Mesenchymal stem cell (in vitro differentiated cells and primary cell): ENCODE data around the gene MRC2.
"Not testable (repeated sequence)": the region's sequence is repeated elsewhere in the genome, so short reads cannot be mapped to it uniquely, and the experiment has no call there.

Experiments
- DNase-seq: peaks from one replicate; pipeline ENCODE4 v3.0.0-alpha.2; 2013
- H2AFZ ChIP-seq: one replicate; pipeline ENCODE4 v1.6.1; 2013; ENCODE audit warnings: low read depth, mild to moderate bottlenecking, control low read depth, inconsistent platforms, low read length, moderate library complexity
- H2AK5ac ChIP-seq: 2 replicates; pipeline ENCODE4 v1.6.1; 2013; ENCODE audit warnings: low read length, moderate library complexity, mild to moderate bottlenecking, inconsistent platforms; ENCODE audit not compliant: severe bottlenecking
- H2BK120ac ChIP-seq: one replicate; pipeline ENCODE4 v1.6.1; 2013; ENCODE audit warnings: low read depth, mild to moderate bottlenecking, inconsistent platforms, low read length, moderate library complexity
- H2BK12ac ChIP-seq, 2 experiments: one replicate each; pipeline ENCODE4 v1.6.1; 2013; ENCODE audit warnings: inconsistent platforms in 2 of 2, low read length in 2 of 2, mild to moderate bottlenecking in 2 of 2, moderate library complexity in 2 of 2, control low read depth in 1 of 2
- H2BK15ac ChIP-seq: one replicate; pipeline ENCODE4 v1.6.1; 2013; ENCODE audit warnings: mild to moderate bottlenecking, low read depth, inconsistent platforms; ENCODE audit not compliant: poor library complexity, severe bottlenecking
- H2BK5ac ChIP-seq: 2 replicates; pipeline ENCODE4 v1.6.1; 2013; ENCODE audit warnings: low read depth, mild to moderate bottlenecking, low read length, control low read depth, inconsistent platforms; ENCODE audit not compliant: poor library complexity, severe bottlenecking
- H3K14ac ChIP-seq, 2 experiments: one replicate each; pipeline ENCODE4 v1.6.1; 2013; ENCODE audit warnings: inconsistent platforms in 2 of 2, low read length in 2 of 2, control low read depth in 1 of 2, mild to moderate bottlenecking in 1 of 2, moderate library complexity in 1 of 2
- H3K18ac ChIP-seq, 2 experiments: one replicate each; pipeline ENCODE4 v1.6.1; 2013; ENCODE audit warnings: inconsistent platforms in 2 of 2, low read length in 2 of 2, control low read depth in 1 of 2, low read depth in 1 of 2, mild to moderate bottlenecking in 1 of 2
- H3K23ac ChIP-seq, 2 experiments: one replicate each; pipeline ENCODE4 v1.6.1; 2013; ENCODE audit warnings: inconsistent platforms in 2 of 2, low read length in 2 of 2, mild to moderate bottlenecking in 2 of 2, moderate library complexity in 2 of 2, control low read depth in 1 of 2
- H3K27ac ChIP-seq: 2 replicates; pipeline ENCODE4 v1.5.1; 2013; ENCODE audit warnings: mild to moderate bottlenecking, moderate library complexity, low read length, control low read depth, inconsistent platforms; ENCODE audit not compliant: poor library complexity, severe bottlenecking
- H3K27me3 ChIP-seq, 2 experiments: 2 replicates each; pipeline versions ENCODE4 v1.6.1 to v1.7.0; 2013; ENCODE audit warnings: low read length in 2 of 2, mild to moderate bottlenecking in 2 of 2, moderate library complexity in 2 of 2, control low read depth in 1 of 2, inconsistent platforms in 1 of 2; ENCODE audit not compliant: control insufficient read depth in 1 of 2, insufficient read depth in 1 of 2
- H3K36me3 ChIP-seq, 2 experiments: 2 replicates each; pipeline versions ENCODE4 v1.6.1 to v1.7.0; 2013; ENCODE audit warnings: low read length in 2 of 2, control low read depth in 1 of 2, inconsistent platforms in 1 of 2, low read depth in 1 of 2, mild to moderate bottlenecking in 1 of 2; ENCODE audit not compliant: insufficient read depth in 2 of 2, control insufficient read depth in 1 of 2
- H3K4ac ChIP-seq, 2 experiments: one replicate each; pipeline ENCODE4 v1.6.1; 2013; ENCODE audit warnings: inconsistent platforms in 2 of 2, low read length in 2 of 2, mild to moderate bottlenecking in 2 of 2, moderate library complexity in 2 of 2, control low read depth in 1 of 2, low read depth in 1 of 2
- H3K4me1 ChIP-seq: 2 replicates; pipeline ENCODE4 v1.6.1; 2013; ENCODE audit warnings: low read depth, low read length, control low read depth; ENCODE audit not compliant: control insufficient read depth, insufficient read depth
- H3K4me2 ChIP-seq: 2 replicates; pipeline ENCODE4 v1.6.1; 2013; ENCODE audit warnings: low read length, mild to moderate bottlenecking, inconsistent platforms; ENCODE audit not compliant: poor library complexity, severe bottlenecking
- H3K4me3 ChIP-seq, 2 experiments: 2 replicates each; pipeline versions ENCODE4 v1.5.1 to v1.7.0; 2013; ENCODE audit warnings: low read length in 2 of 2, mild to moderate bottlenecking in 2 of 2, control low read depth in 1 of 2, low read depth in 1 of 2; ENCODE audit not compliant: insufficient read depth in 1 of 2
- H3K79me1 ChIP-seq: replicated peaks from 2 replicates; pipeline ENCODE4 v1.6.1; 2013; ENCODE audit warnings: mild to moderate bottlenecking, control low read depth, low read length, inconsistent platforms; ENCODE audit not compliant: poor library complexity, severe bottlenecking
- H3K9ac ChIP-seq: 2 replicates; pipeline ENCODE4 v1.7.0; 2013; ENCODE audit warnings: mild to moderate bottlenecking, low read length, moderate library complexity
- H3K9me3 ChIP-seq: 2 replicates; pipeline ENCODE4 v1.7.0; 2013; ENCODE audit warnings: mild to moderate bottlenecking, low read length; ENCODE audit not compliant: control insufficient read depth
- H4K8ac ChIP-seq: one replicate; pipeline ENCODE4 v1.6.1; 2013; ENCODE audit warnings: inconsistent platforms, mild to moderate bottlenecking, low read length, moderate library complexity
- H4K91ac ChIP-seq: one replicate; pipeline ENCODE4 v1.6.1; 2013; ENCODE audit warnings: mild to moderate bottlenecking, low read length, inconsistent platforms
- WGBS: methylation state at CpG from one replicate; pipeline ENCODE4 v1.1.7; 2013; ENCODE audit warnings: mixed read lengths; 5-methylcytosine and 5-hydroxymethylcytosine counted together

The MRC2 gene

DNA sequence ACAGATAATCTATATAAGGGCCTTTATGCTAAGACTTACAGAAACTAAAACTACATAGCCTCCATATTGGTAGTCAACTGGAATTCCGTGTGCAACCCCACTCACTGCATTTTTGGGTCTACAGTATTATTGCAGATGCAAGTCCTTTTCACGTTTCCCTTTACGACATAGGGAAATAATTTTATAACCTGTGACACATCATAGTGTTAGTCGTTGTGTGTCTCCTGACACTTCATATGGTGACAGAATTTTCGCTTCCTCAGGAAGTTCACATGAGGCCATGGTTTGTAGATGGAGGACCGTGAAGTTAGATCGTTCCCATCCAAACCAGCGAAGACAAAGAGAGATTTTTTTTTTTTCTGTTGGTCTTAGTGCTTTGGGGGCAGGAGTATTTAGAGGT is 15.7 kb upstream of the MRC2 start:
- H4K91ac ChIP-seq: no peak overlapping the region
- no peak overlapping the region for H2BK12ac ChIP-seq
- peaks cover 18 to 70% of the 10 kb centered on the region in 2 experiments for H3K36me3 ChIP-seq
- DNase-seq: no peak
- H3K9ac ChIP-seq: no peak overlapping the region
- H4K8ac ChIP-seq: no peak overlapping the region
- no peaks in the 10 kb centered on the region for H3K9me3 ChIP-seq
- no peak overlapping the region for H3K23ac ChIP-seq
- no peak overlapping the region for H2AK5ac ChIP-seq
- H3K27ac ChIP-seq: no peak overlapping the region
- H3K4me3 ChIP-seq: no peak overlapping the region
- H2BK120ac ChIP-seq: no peak overlapping the region
- no peak overlapping the region for H3K4ac ChIP-seq
- WGBS: 95% methylated on average over 8 of the region's 8 CpGs
- H3K18ac ChIP-seq: no peak overlapping the region
- no peak overlapping the region for H3K14ac ChIP-seq
- H2BK5ac ChIP-seq: no peak overlapping the region
- no peaks in the 10 kb centered on the region for H3K27me3 ChIP-seq
- peaks cover 13% of the 10 kb centered on the region for H3K79me1 ChIP-seq
- H2BK15ac ChIP-seq: no peak overlapping the region
- H3K4me1 ChIP-seq: peaks cover 4% of the 10 kb centered on the region
- H2AFZ ChIP-seq: no peak overlapping the region
- no peak overlapping the region for H3K4me2 ChIP-seq

DNA sequence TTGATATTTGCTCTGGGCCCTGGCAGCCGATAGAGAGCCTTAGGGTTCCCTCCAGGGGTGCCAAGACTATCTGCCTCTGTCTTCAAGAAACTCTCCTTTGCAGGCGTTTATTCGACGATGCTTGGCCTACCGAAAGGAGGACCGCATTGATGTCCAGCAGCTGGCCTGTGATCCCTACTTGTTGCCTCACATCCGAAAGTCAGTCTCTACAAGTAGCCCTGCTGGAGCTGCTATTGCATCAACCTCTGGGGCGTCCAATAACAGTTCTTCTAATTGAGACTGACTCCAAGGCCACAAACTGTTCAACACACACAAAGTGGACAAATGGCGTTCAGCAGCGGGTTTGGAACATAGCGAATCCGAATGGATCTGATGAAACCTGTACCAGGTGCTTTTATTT is 15.2 kb upstream of the MRC2 start:
- WGBS: 99% methylated on average over 6 of the region's 12 CpGs
- H2AFZ ChIP-seq, H3K14ac ChIP-seq: not testable (repeated sequence)

DNA sequence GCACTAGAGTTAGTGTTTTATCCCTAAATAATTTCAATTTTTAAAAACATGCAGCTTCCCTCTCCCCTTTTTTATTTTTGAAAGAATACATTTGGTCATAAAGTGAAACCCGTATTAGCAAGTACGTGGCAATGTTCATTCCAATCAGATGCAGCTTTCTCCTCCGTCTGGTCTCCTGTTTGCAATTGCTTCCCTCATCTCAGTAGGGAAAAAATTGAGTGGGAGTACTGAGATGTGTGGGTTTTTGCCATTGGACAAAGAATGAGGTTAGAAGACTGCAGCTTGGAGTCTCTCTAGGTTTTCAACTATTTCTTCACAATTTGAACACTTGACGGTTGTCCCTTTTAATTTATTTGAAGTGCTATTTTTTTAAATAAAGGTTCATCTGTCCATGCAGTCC is 14.4 kb upstream of the MRC2 start:
- not testable (repeated sequence) for H3K4me2 ChIP-seq, H3K4me3 ChIP-seq, H3K27ac ChIP-seq, H2BK15ac ChIP-seq, H2BK12ac ChIP-seq, H3K18ac ChIP-seq, H4K8ac ChIP-seq, DNase-seq, H3K14ac ChIP-seq, H2BK5ac ChIP-seq, H4K91ac ChIP-seq, H3K27me3 ChIP-seq, H2AFZ ChIP-seq, H2BK120ac ChIP-seq, H3K4ac ChIP-seq, H3K23ac ChIP-seq, H2AK5ac ChIP-seq, H3K9me3 ChIP-seq
- peaks cover 14% of the 10 kb centered on the region for H3K79me1 ChIP-seq
- H3K9ac ChIP-seq: peak overlapping the region; percentile 63
- peaks cover 16% of the 10 kb centered on the region for H3K4me1 ChIP-seq
- peaks cover 19 to 57% of the 10 kb centered on the region in 2 experiments for H3K36me3 ChIP-seq
- no CpG with 5 or more reads among the region's 4 CpGs for WGBS

More for the DNA sequence above, 15.2 kb upstream of the MRC2 start:
- Histone ChIP-seq H3K9ac (peak overlapping the region; percentile 63), H3K36me3 (peaks cover 18 to 65% of the 10 kb centered on the region in 2 experiments), H3K79me1 (peaks cover 13% of the 10 kb centered on the region)
- not testable (repeated sequence) for H4K8ac ChIP-seq, H2BK120ac ChIP-seq, H3K27me3 ChIP-seq, H3K9me3 ChIP-seq, H2AK5ac ChIP-seq, H3K4ac ChIP-seq, H3K4me3 ChIP-seq, H2BK15ac ChIP-seq, DNase-seq, H3K27ac ChIP-seq, H3K4me2 ChIP-seq, H2BK12ac ChIP-seq, H4K91ac ChIP-seq, H3K18ac ChIP-seq, H3K23ac ChIP-seq, H3K4me1 ChIP-seq, H2BK5ac ChIP-seq

DNA sequence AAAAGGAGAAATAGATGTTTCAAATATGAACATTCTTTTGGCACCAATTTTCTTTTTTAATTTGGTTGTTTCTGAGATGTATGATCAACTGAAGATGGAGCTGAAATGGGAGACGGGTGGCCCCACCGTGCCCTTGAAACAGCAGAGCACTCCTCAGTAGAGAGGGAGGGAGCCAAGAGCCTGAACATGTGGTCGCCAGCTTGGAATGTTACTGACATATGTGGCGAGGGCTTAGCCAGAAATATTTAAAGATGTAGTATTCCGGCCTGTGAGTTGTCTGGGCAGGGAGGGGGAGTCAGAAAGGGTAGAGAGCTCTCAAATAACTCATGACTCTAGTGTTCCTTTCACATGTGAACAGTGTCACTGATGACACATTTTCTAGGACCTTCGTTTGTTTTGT is 13.3 kb upstream of the MRC2 start:
- Histone ChIP-seq H3K27me3 (no peaks in the 10 kb centered on the region), H4K91ac (no peak overlapping the region), H3K4ac (no peak overlapping the region), H2BK120ac (no peak overlapping the region), H4K8ac (no peak overlapping the region), H3K14ac (no peak overlapping the region), H3K4me1 (peaks cover 24% of the 10 kb centered on the region), H3K36me3 (peaks cover 26 to 47% of the 10 kb centered on the region in 2 experiments), H3K9ac (no peak overlapping the region), H3K79me1 (peaks cover 15% of the 10 kb centered on the region), H3K18ac (no peak overlapping the region), H2AK5ac (no peak overlapping the region), H3K4me3 (no peak overlapping the region), H2BK15ac (no peak overlapping the region), H3K23ac (no peak overlapping the region), H2BK5ac (no peak overlapping the region), H2AFZ (no peak overlapping the region), H3K4me2 (no peak overlapping the region), H2BK12ac (no peak overlapping the region), H3K9me3 (no peaks in the 10 kb centered on the region), H3K27ac (no peak overlapping the region)
- 35% methylated on average over 6 of the region's 6 CpGs for WGBS
- peak; percentile 69 for DNase-seq
